ENCODE measurements around the gene NAV2. TPM values are rescaled to one million over a fixed set of nuclear protein-coding genes. Genes with fewer than 3 reads are reported as not detected.
"Not testable (repeated sequence)": the region's sequence is repeated elsewhere in the genome, so short reads cannot be mapped to it uniquely, and the experiment has no call there.

The NAV2 gene
- polyA plus RNA-seq, 12 donors = 36.2 to 80.2 (median 61.4) TPM

- no peak for DNase-seq
Observed at GRCh38 chr11:20110908-20111669, 398.5 kb downstream of the NAV2 start.

- no peak for DNase-seq
Observed at GRCh38 chr11:20111871-20112270, 399.2 kb downstream of the NAV2 start.

GRCh38 chr11:20112291-20113148 lies 399.9 kb downstream of the NAV2 start:
- DNase-seq = no peak

- no peak for DNase-seq
Observed at GRCh38 chr11:20113149-20113438, 400.5 kb downstream of the NAV2 start.

- DNase-seq = no peak
Observed at GRCh38 chr11:20114588-20114987, 402.0 kb downstream of the NAV2 start.

GRCh38 chr11:20116825-20117224 lies 404.2 kb downstream of the NAV2 start:
- DNase-seq = no peak

- no peak for DNase-seq
Observed at GRCh38 chr11:20117291-20117690, 404.7 kb downstream of the NAV2 start.

- no peak for DNase-seq
Observed at GRCh38 chr11:20118209-20118608, 405.6 kb downstream of the NAV2 start.

- DNase-seq = no peak
Observed at GRCh38 chr11:20119315-20119714, 406.7 kb downstream of the NAV2 start.

GRCh38 chr11:20120134-20120925 lies 407.7 kb downstream of the NAV2 start:
- no peak for DNase-seq

- no peak for DNase-seq
Observed at GRCh38 chr11:20122131-20122530, 409.5 kb downstream of the NAV2 start.

- no peak for DNase-seq
Observed at GRCh38 chr11:20125927-20126326, 413.3 kb downstream of the NAV2 start.

- DNase-seq = no peak
Observed at GRCh38 chr11:20126724-20127123, 414.1 kb downstream of the NAV2 start.

- peak; percentile 70 for DNase-seq
Observed at GRCh38 chr11:20127671-20128527, 415.3 kb downstream of the NAV2 start.

- not testable (repeated sequence) for DNase-seq
Observed at GRCh38 chr11:20128528-20128825, 415.8 kb downstream of the NAV2 start.

GRCh38 chr11:20129665-20130064 lies 417.0 kb downstream of the NAV2 start:
- DNase-seq = no peak

GRCh38 chr11:20131788-20132666 lies 419.4 kb downstream of the NAV2 start:
- peak; percentile 72 for DNase-seq

GRCh38 chr11:20132667-20133039 lies 420.0 kb downstream of the NAV2 start:
- no peak for DNase-seq

GRCh38 chr11:20134991-20135736 lies 422.5 kb downstream of the NAV2 start:
- DNase-seq = no peak

- DNase-seq = no peak
Observed at GRCh38 chr11:20137637-20138036, 425.0 kb downstream of the NAV2 start.
